ENCODE measurements around the gene NACAD.

Gene NACAD

DNA sequence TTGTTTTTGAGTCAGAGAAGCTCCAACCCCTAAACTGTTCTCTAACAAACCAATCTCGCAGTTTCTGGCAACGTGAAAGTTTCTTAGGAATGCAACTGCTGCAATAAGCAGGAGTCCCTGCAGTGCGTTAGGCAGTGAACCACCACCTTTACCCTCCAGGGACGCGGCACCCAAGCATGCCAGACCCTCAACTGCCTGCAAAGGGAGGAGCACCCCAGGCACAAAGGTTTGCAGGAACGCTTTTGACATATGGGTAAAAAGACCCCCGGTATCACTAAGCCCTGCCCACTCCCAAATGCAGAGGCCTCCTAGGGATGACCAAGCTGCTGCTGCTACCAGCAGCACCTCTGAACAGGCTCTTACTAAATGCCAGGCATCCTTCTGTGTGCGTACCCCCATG is 18.1 kb upstream of the NACAD start:
- no peak for DNase-seq (ENCODE audit: extremely low read depth, low read depth)
- no peak for TF ChIP-seq CTCF (IDR thresholded peaks at IDR 0.05; ENCODE audit: low read depth, low read length, missing control alignments)
- H3K4me3 ChIP-seq (replicated peaks; ENCODE audit: low read depth, low read length): no peak overlapping the region

DNA sequence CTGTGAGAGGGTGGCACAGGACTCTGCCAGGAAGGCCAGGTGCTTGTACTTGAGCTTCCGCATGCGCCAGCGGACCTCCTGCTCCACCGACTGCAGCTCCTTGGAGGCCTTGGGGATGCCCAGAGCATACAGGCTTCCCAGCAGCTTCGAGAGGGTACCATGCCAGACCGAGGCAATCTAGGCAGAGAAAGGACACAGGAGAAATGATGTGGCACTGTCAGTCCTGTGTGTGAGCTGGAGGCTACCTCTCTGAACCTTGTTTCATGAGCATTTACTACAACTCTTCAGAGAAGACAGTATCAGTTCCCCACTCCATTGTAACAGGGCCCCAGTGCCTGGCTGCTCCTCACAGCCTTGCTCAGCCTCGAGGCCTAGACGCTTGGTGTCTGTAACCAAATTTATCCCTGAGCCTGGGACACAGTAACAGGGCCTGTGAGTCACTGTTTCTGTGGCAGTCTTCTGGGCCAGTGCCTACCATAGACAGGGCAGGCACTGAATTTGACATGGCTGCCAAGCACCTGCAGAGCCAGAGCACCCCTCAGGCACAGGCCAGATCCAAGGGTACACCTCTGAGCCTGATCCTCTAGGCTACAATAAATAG is 16.9 kb upstream of the NACAD start:
- no peak for TF ChIP-seq CTCF (IDR thresholded peaks at IDR 0.05; ENCODE audit: low read depth, low read length, missing control alignments)
- DNase-seq (ENCODE audit: extremely low read depth, low read depth): no peak
- no peak overlapping the region for H3K4me3 ChIP-seq (replicated peaks; ENCODE audit: low read depth, low read length)

DNA sequence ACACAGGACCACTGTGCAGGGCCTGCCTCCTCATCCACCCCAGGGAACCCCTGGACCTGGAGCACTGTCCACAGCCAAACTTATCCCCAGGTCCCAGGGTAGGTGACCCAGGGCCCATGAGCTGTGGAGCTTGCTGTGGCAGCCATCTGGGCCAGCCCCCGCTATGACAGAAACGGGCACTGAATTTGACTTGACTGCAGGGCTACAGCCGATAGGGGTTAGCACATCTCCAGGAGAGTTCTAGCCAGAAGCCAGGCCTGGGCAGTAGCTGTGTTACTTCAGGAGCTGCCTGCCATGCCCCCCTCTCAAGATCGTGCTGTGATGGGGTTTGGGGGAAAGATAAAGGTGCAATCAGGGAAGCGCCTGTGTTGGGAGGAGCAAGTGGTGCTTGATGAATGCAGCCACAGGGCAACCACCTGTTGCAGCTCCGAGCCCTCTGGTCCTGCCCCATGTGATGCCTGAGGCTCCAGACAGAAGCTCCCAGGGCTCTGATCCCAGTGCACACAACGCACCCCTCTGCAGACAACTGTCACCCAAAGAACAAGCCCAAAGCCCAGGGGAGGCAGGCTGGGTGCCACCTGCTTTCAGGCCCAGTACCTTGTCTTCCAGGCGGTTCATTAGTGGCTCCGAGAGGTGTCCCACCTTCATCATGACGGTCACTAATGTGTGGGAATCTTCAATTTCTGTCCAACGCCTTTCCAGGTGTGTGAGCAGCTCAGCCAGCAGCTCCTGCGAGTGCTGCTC is 16.2 kb upstream of the NACAD start:
- no peak for TF ChIP-seq CTCF (IDR thresholded peaks at IDR 0.05; ENCODE audit: low read depth, low read length, missing control alignments)
- no peak for DNase-seq (ENCODE audit: extremely low read depth, low read depth)
- no peak overlapping the region for H3K4me3 ChIP-seq (replicated peaks; ENCODE audit: low read depth, low read length)

DNA sequence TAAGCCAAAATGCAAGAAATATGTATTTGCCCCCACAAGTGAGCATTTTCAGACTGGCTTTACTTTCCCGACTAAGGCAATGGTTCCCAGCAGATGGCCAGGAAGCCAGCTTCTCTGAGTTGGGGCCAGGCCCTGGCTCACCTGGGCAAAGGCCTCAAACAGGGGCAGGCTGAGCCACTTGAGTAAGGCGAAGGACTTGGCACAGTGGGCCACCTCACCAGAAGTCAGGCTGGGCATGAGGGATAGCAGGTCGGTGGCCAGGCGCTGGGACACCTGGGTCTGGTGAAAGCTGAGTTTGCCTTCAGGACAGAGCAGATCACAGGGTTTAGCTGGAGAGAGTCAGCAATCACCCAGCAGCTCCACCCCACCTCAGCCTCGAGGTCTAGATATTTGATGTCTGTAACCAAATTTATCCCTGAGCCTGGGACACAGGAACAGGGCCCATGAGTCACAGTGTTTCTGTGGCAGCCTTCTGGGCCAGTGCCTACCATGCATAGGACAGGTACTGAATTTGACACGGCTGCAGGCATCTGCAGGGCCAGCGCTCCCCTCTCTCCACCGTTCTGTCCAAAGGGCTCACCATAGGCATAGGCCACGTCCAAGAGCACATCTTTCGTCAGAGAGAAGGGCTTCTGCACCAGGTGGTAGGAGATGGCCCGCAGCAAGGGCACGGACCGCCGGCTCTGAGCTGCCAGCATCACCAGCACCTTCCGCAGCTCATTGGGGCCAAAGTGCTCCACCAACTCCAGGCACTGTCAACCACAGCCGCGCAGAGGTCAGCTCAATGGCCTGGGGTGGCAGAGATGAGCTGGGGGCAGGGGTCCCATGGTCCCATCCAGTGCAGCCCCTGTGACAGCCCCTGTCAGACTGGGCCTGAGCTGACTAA is 15.4 kb upstream of the NACAD start:
- no peak overlapping the region for H3K4me3 ChIP-seq (replicated peaks; ENCODE audit: low read depth, low read length)
- no peak for DNase-seq (ENCODE audit: extremely low read depth, low read depth)
- no peak for TF ChIP-seq CTCF (IDR thresholded peaks at IDR 0.05; ENCODE audit: low read depth, low read length, missing control alignments)

DNA sequence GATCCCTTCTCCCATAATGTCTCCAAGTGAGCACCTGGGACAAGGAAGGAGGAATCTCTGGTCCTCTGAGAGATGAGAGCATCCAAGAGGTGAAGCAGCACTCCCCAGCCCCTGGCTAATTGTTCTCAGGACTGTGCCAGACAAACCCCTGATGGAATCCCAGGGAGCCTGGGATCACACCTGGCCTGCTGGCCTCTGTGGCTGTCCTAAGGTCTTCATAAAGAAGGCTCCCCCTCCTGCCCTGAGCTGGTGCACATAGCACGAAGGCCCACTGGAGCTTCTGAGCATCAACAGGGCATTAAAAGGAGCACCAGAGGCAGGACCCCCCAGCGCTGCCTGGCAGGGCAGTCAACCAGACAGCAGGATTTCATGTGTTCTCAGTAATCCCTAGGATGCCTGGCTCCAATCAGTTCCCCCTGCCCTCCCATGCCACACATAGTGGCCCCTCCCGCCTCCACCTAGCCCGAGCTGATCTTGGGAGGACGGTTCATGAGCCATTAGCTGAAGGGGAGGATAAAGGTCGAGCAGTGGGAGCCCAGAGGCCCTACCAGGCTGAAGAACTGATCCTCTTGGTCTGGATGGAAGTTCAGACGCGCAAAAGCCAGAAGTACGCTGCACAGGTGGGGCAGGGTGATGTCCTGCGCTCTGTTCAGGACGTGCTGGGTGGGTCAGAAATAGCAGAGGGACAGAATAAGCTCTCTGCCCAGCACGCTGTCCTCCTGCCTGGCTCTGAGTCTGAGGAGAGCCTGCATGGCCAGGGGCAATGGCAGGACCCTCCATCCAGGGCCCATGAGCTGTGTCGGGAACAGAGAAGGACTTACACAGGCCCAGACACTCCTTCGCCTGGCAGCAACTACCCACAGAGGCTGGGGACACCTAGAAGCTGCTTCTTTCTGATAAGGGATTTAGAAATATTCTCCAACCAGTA is 14.3 kb upstream of the NACAD start:
- H3K4me3 ChIP-seq (replicated peaks; ENCODE audit: low read depth, low read length): no peak overlapping the region
- TF ChIP-seq CTCF (IDR thresholded peaks at IDR 0.05; ENCODE audit: low read depth, low read length, missing control alignments): no peak
- DNase-seq (ENCODE audit: extremely low read depth, low read depth): no peak

- DNase-seq (ENCODE audit: extremely low read depth, low read depth): no peak
- no peak for TF ChIP-seq CTCF (IDR thresholded peaks at IDR 0.05; ENCODE audit: low read depth, low read length, missing control alignments)
- H3K4me3 ChIP-seq (replicated peaks; ENCODE audit: low read depth, low read length): no peak overlapping the region
Observed at GRCh38 chr7:45101748-45102147, 13.0 kb upstream of the NACAD start.

All from HFF-Myc (cell line).